AG09319 (cell line): ENCODE results near the gene ZFPM1.
A peak's percentile ranks its signal among the peaks of the same experiment; 100 is the strongest.

Source experiments
- DNase-seq: peaks from one replicate; pipeline ENCODE4 v3.0.0-alpha.2; 2010; ENCODE audit warnings: low read depth; ENCODE audit errors: extremely low read depth
- CTCF ChIP-seq: IDR thresholded peaks from 2 replicates; pipeline ENCODE4 v1.5.1; 2011; ENCODE audit warnings: low read depth, mild to moderate bottlenecking, inconsistent platforms, low read length, moderate library complexity

The ZFPM1 gene

GRCh38 chr16:88453217-88453531 is at the start of gene ZFPM1:
Gene ZFPM1 (plus strand): TSS chr16:88453280. CDS start chr16:88453639, 359 bp downstream.
- no peak for TF ChIP-seq CTCF
- DNase-seq = no peak

- no peak for TF ChIP-seq CTCF
- no peak for DNase-seq
Observed at GRCh38 chr16:88403794-88404581, 49.1 kb upstream of the ZFPM1 start.

GRCh38 chr16:88404769-88405168 is 48.3 kb upstream of the ZFPM1 start:
- no peak for DNase-seq

DNA sequence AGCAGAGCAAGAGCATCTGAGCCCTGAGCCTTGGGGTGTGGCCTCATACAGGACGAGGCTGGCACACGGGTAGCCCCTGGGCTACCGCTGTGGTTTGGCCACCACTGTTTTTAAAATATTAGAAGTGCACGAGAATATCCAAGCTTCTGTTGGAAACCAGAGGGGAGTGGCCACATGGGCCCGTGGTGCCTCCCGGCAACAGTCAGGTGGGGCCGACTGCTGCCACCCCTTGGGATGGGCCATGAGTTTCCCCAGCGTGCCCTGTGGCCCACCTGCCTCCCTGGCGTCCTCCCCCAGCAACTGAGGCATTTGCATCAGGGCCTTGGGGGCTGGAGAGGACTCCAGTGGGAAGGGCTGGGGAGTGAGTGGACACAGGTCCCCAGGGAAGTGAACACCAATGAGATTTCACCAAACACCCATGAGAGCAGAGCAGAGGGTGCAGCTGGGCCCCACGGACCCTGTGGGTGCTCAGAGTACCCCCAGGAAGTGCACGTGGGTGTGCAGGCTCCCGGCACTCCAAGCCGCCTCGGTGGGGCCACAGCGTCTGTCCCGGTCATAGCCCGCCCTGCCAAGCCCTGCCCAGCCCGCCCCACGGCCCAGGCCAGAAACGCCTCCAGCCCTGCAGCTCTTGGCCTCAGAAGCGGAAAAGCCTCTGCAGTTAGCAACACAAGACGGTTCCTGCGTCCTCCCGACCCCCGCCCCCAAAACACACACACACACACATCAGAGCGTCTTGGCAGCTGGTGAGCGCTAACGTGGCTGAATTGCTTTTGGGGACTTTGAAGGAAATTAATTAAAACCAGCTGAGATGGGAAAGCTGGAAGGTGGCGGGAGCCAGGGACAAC is 47.6 kb upstream of the ZFPM1 start:
- DNase-seq = peak; percentile 44
- no peak for TF ChIP-seq CTCF

More at GRCh38 chr16:88404769-88405168, 48.3 kb upstream of the ZFPM1 start:
- TF ChIP-seq CTCF = no peak

DNA sequence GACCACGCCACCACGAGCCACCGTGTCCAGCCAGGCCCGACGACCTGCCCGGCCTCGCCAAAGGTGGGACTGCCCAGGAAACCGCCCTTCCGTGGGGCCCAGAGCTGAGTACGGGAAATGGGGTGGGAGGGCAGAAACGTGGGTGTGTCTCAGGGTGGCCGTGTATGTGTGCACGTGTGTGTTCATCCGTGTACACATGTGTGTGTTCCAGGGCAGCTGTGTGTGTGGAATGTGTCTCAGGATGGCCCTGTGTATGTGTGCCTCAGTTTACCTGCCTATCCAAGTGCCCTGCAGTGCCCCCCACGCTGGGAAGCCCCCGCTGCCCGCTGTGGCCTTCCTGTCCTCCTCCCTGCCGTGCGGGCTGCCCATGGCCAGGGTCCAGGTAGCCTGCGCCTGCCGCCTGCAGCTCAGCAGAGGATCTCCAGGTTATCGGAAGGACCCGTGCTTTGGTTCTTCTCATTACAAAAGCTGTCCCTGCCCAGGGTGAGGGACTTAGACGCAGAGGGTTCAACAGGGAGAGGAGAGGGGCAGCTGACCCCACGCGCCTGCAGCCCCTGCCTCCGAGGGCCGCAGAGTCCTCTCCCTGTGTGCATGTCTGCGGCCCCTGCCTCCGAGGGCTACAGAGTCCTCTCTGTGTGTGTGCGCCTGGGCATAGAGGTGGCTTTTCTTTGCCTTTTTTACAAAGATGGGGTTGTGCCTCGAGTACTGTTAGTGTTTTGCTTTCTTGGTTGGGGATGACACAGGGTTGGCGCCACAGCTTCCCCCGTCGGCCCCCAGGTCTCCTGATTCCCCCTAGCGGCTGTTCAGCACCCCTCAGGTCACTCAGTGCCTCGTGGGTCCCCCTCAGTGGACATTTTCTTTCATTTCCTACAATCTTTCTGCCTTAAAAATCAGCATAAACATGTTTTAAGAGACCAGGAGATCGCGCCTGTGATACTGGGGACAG is 46.7 kb upstream of the ZFPM1 start:
- no peak for TF ChIP-seq CTCF
- DNase-seq = no peak

- no peak for TF ChIP-seq CTCF
- DNase-seq = no peak
Observed at GRCh38 chr16:88407042-88407420, 46.0 kb upstream of the ZFPM1 start.
